PC-9 (cell line): ENCODE data around the gene THSD7B. TPM values are rescaled to one million over a fixed set of nuclear protein-coding genes. Genes with fewer than 3 reads are reported as not detected.

Experiments used
- BruUV-seq: library from RNA; stranded (reverse); fragments of 400-500 nt; replicated peaks from 2 replicates; lab custom pipeline; 2021; lab: Mats Ljungman, UMichigan
- CTCF ChIA-PET: fragments of 300-600 bp; sonication (Branson Sonifier 250); formaldehyde crosslinking; loops from one replicate; lab custom pipeline; 2022; ENCODE audit warnings: antibody characterized with exemption; lab: Charles Lee
- POLR2A ChIA-PET: fragments of 300-600 bp; sonication (Branson Sonifier 250); formaldehyde crosslinking; loops from one replicate; lab custom pipeline; 2022; ENCODE audit warnings: antibody characterized with exemption; ENCODE audit not compliant: unreplicated experiment; lab: Charles Lee
- DNase-seq, 2 experiments: peaks; one replicate each; pipeline versions ENCODE4 v3.0.0 to v3.0.0-alpha.2; 2015 to 2022; ENCODE audit warnings: mixed read lengths in 1 of 2
- H2AFZ ChIP-seq: fragments of 200-600 bp; sonication (generic); 2 replicates; pipeline ENCODE4 v1.8.1; 2017; ENCODE audit warnings: antibody characterized with exemption
- H3F3A ChIP-seq: fragments of 200-600 bp; sonication (generic); 2 replicates; pipeline ENCODE4 v1.8.1; 2017; ENCODE audit warnings: antibody characterized with exemption, mild to moderate bottlenecking, low read depth; ENCODE audit not compliant: insufficient read depth
- H3K27ac ChIP-seq: fragments of 200-600 bp; sonication (generic); 2 replicates; pipeline ENCODE4 v1.6.1; 2016; ENCODE audit warnings: mixed run types
- H3K27me3 ChIP-seq: fragments of 200-600 bp; sonication (generic); 2 replicates; pipeline ENCODE4 v1.6.1; 2016; ENCODE audit warnings: low read depth, mixed run types; ENCODE audit not compliant: insufficient read depth
- H3K36me3 ChIP-seq: fragments of 200-600 bp; sonication (generic); 2 replicates; pipeline ENCODE4 v1.6.1; 2016; ENCODE audit warnings: low read depth, mixed run types
- H3K4me1 ChIP-seq: fragments of 200-600 bp; sonication (generic); replicated peaks from 2 replicates; pipeline ENCODE4 v1.6.1; 2016; ENCODE audit warnings: mixed run types; ENCODE audit not compliant: insufficient read depth
- H3K4me2 ChIP-seq: fragments of 200-600 bp; sonication (generic); 2 replicates; pipeline ENCODE4 v1.6.1; 2017; ENCODE audit warnings: mixed run types
- H3K4me3 ChIP-seq: fragments of 200-600 bp; sonication (generic); 2 replicates; pipeline ENCODE4 v1.6.1; 2016; ENCODE audit warnings: mixed run types
- H3K79me2 ChIP-seq: fragments of 200-600 bp; sonication (generic); 2 replicates; pipeline ENCODE4 v1.6.1; 2017; ENCODE audit warnings: low read depth, mixed run types
- H3K9me2 ChIP-seq: fragments of 200-600 bp; sonication (generic); 2 replicates; pipeline ENCODE4 v1.8.1; 2017; ENCODE audit warnings: mild to moderate bottlenecking; ENCODE audit not compliant: insufficient read depth
- H3K9me3 ChIP-seq: fragments of 200-600 bp; sonication (generic); 2 replicates; pipeline ENCODE4 v1.8.1; 2016; ENCODE audit warnings: low read depth; ENCODE audit not compliant: insufficient read depth
- H4K20me1 ChIP-seq: fragments of 200-600 bp; sonication (generic); 2 replicates; pipeline ENCODE4 v1.8.1; 2017; ENCODE audit not compliant: insufficient read depth
- CTCF ChIP-seq: fragments of 200-600 bp; sonication (generic); conservative IDR thresholded peaks from 2 replicates; pipeline ENCODE4 v1.6.1; 2017; ENCODE audit warnings: mixed run types, antibody characterized with exemption, mild to moderate bottlenecking, moderate library complexity
- EZH2 ChIP-seq: fragments of 200-600 bp; sonication (generic); IDR thresholded peaks from 2 replicates; pipeline ENCODE4 v1.8.0; 2017; ENCODE audit warnings: antibody characterized with exemption, low read depth
- intact Hi-C: fragments of 100-400 bp; cut with micrococcal nuclease; formaldehyde crosslinking; loops from one replicate; pipeline ENCODE4 v1.10.0; 2022; ENCODE audit not compliant: unreplicated experiment
- total RNA-seq: library from RNA; stranded (reverse); gene quantifications from 2 replicates; pipeline ENCODE4 v1.2.3, GENCODE V29; 2021

Gene THSD7B
- total RNA-seq, 1 experiment from 2014 or later = not detected

GRCh38 chr2:137229834-137230233 is 464.5 kb downstream of the THSD7B start:
- Histone ChIP-seq H4K20me1 (no peaks in the 10 kb centered on the region), H3K79me2 (no peaks in the 10 kb centered on the region), H3F3A (no peaks in the 10 kb centered on the region), H3K4me2 (no peak overlapping the region), H3K9me3 (no peaks in the 10 kb centered on the region), H3K27me3 (no peaks in the 10 kb centered on the region), H2AFZ (no peak overlapping the region), H3K4me3 (no peak overlapping the region), H3K36me3 (no peaks in the 10 kb centered on the region), H3K27ac (no peak overlapping the region), H3K9me2 (no peaks in the 10 kb centered on the region), H3K4me1 (no peaks in the 10 kb centered on the region)
- intact Hi-C loops = no loop called here
- DNase-seq = no peak
- TF ChIP-seq EZH2 = no peak
- TF ChIP-seq CTCF = no peak
- POLR2A ChIA-PET = no interaction called here
- BruUV-seq = no TSS peak
- CTCF ChIA-PET = no interaction called here

- H3K79me2 ChIP-seq = no peaks in the 10 kb centered on the region
- no peak for DNase-seq
- H3K9me3 ChIP-seq = no peaks in the 10 kb centered on the region
- H3K4me2 ChIP-seq = no peak overlapping the region
- POLR2A ChIA-PET = no interaction called here
- no peaks in the 10 kb centered on the region for H4K20me1 ChIP-seq
- no TSS peak for BruUV-seq
- TF ChIP-seq EZH2 (no peak), CTCF (no peak)
- intact Hi-C loops = no loop called here
- H3K36me3 ChIP-seq = no peaks in the 10 kb centered on the region
- H3K27ac ChIP-seq = no peak overlapping the region
- no peaks in the 10 kb centered on the region for H3K9me2 ChIP-seq
- no peak overlapping the region for H2AFZ ChIP-seq
- H3F3A ChIP-seq = no peaks in the 10 kb centered on the region
- no peak overlapping the region for H3K4me3 ChIP-seq
- H3K4me1 ChIP-seq = no peaks in the 10 kb centered on the region
- H3K27me3 ChIP-seq = no peaks in the 10 kb centered on the region
- CTCF ChIA-PET = no interaction called here
These were observed 466.3 kb downstream of the THSD7B start for GRCh38 chr2:137231628-137232027.

- H3K27me3 ChIP-seq = no peaks in the 10 kb centered on the region
- no peak for DNase-seq
These were observed 466.7 kb downstream of the THSD7B start for GRCh38 chr2:137232076-137232475.

More at GRCh38 chr2:137232076-137232475, 466.7 kb downstream of the THSD7B start:
- TF ChIP-seq CTCF (no peak), EZH2 (no peak)
- no peaks in the 10 kb centered on the region for H3K4me1 ChIP-seq
- POLR2A ChIA-PET = no interaction called here
- H3F3A ChIP-seq = no peaks in the 10 kb centered on the region
- H2AFZ ChIP-seq = no peak overlapping the region
- CTCF ChIA-PET = no interaction called here
- H4K20me1 ChIP-seq = no peaks in the 10 kb centered on the region
- no peaks in the 10 kb centered on the region for H3K36me3 ChIP-seq
- BruUV-seq = no TSS peak
- no peak overlapping the region for H3K4me3 ChIP-seq
- H3K4me2 ChIP-seq = no peak overlapping the region
- no peaks in the 10 kb centered on the region for H3K9me3 ChIP-seq
- H3K27ac ChIP-seq = no peak overlapping the region
- H3K9me2 ChIP-seq = no peaks in the 10 kb centered on the region
- intact Hi-C loops = no loop called here
- H3K79me2 ChIP-seq = no peaks in the 10 kb centered on the region
